HCT116 (cell line): ENCODE measurements around the gene TMEM266. TPM values are rescaled to one million over a fixed set of nuclear protein-coding genes. Genes with fewer than 3 reads are reported as not detected.

Source experiments
- ATAC-seq: fragments of 200-7000 bp; cut with Tn5 transposase; 2 replicates; pipeline ENCODE4 v1.9.1; 2020; ENCODE audit warnings: mild to moderate bottlenecking, moderate library complexity
- BruUV-seq: library from RNA; stranded (reverse); fragments of 400-500 nt; replicated peaks from 2 replicates; lab custom pipeline; 2021; lab: Mats Ljungman, UMichigan
- CTCF ChIA-PET: fragments of 300-600 bp; sonication (Branson Sonifier 250); formaldehyde crosslinking; loops from one replicate; lab custom pipeline; 2021; ENCODE audit warnings: antibody characterized with exemption; lab: Charles Lee
- POLR2A ChIA-PET: fragments of 300-600, 350-600 bp; sonication (Branson Sonifier 250); formaldehyde crosslinking; loops from one replicate; lab custom pipeline; 2021; ENCODE audit warnings: antibody characterized with exemption; lab: Charles Lee
- RAD21 ChIA-PET, 2 experiments: fragments of 300-600 bp; sonication (Branson Sonifier 250); formaldehyde crosslinking; loops; one replicate each; lab custom pipeline; 2023; ENCODE audit warnings: low total read pairs in 2 of 2; ENCODE audit not compliant: uncharacterized antibody in 2 of 2, unreplicated experiment in 2 of 2, low non-redundant PET in 1 of 2; lab: Charles Lee
- DNase-seq: peaks from one replicate; pipeline ENCODE4 v3.0.0-alpha.2; 2010; ENCODE audit warnings: low read depth, low spot score
- H2AFZ ChIP-seq: fragments of 200-600 bp; shearing (Covaris generic), sonication (generic); 2 replicates; pipeline ENCODE4 v1.6.1; 2017; ENCODE audit warnings: low read depth, mixed run types, mixed read lengths, antibody characterized with exemption, low read length; ENCODE audit not compliant: poor library complexity, severe bottlenecking
- H3K27ac ChIP-seq: 2 replicates; pipeline ENCODE4 v1.5.1; 2012; ENCODE audit warnings: low read depth, low read length
- H3K27me3 ChIP-seq: fragments of 200-600 bp; sonication (generic); 2 replicates; pipeline ENCODE4 v1.6.1; 2016; ENCODE audit warnings: mixed run types, low read length, mixed read lengths; ENCODE audit not compliant: insufficient read depth
- H3K36me3 ChIP-seq, 2 experiments: fragments of 200-500 bp in 1 of 2; fragments of 200-600 bp in 1 of 2; sonication (Bioruptor generic) in 1 of 2; sonication (generic) in 1 of 2; 2 replicates each; pipeline versions ENCODE4 v1.5.1 to v1.6.1; 2014 to 2016; ENCODE audit warnings: low read length in 2 of 2, inconsistent platforms in 1 of 2, mixed read lengths in 1 of 2, mixed run types in 1 of 2; ENCODE audit not compliant: insufficient read depth in 2 of 2, control insufficient read depth in 1 of 2
- H3K4me1 ChIP-seq, 2 experiments: fragments of 200-600 bp in 1 of 2; sonication (generic) in 1 of 2; 2 replicates each; pipeline versions ENCODE4 v1.5.1 to v1.6.1; 2012 to 2017; ENCODE audit warnings: low read length in 2 of 2, inconsistent platforms in 1 of 2, mild to moderate bottlenecking in 1 of 2, mixed read lengths in 1 of 2, mixed run types in 1 of 2, moderate library complexity in 1 of 2; ENCODE audit not compliant: insufficient read depth in 2 of 2, control insufficient read depth in 1 of 2
- H3K4me2 ChIP-seq: fragments of 200-600 bp; sonication (generic); 2 replicates; pipeline ENCODE4 v1.6.1; 2017; ENCODE audit warnings: mixed run types, low read length, mixed read lengths
- H3K4me3 ChIP-seq, 2 experiments: fragments of 200-600 bp in 1 of 2; sonication (generic) in 1 of 2; replicated peaks in 1 of 2; 2 replicates each; pipeline ENCODE4 v1.5.1; 2011 to 2016; ENCODE audit warnings: low read length in 2 of 2, control low read depth in 1 of 2, low read depth in 1 of 2, mild to moderate bottlenecking in 1 of 2, mixed read lengths in 1 of 2, mixed run types in 1 of 2
- H3K79me2 ChIP-seq: fragments of 200-600 bp; sonication (generic); 2 replicates; pipeline ENCODE4 v1.6.1; 2017; ENCODE audit warnings: mild to moderate bottlenecking, mixed run types, low read length, moderate library complexity, mixed read lengths; ENCODE audit not compliant: insufficient read depth
- H3K9ac ChIP-seq: fragments of 200-600 bp; sonication (generic); 2 replicates; pipeline ENCODE4 v1.6.1; 2016; ENCODE audit warnings: low read length, mixed read lengths
- H3K9me2 ChIP-seq: fragments of 200-600 bp; sonication (generic), shearing (Covaris generic); 2 replicates; pipeline ENCODE4 v1.6.1; 2017; ENCODE audit warnings: mixed run types, mild to moderate bottlenecking, moderate library complexity; ENCODE audit not compliant: insufficient read depth
- H3K9me3 ChIP-seq, 2 experiments: fragments of 200-500 bp in 1 of 2; fragments of 200-600 bp in 1 of 2; sonication (Bioruptor generic) in 1 of 2; sonication (generic) in 1 of 2; 2 replicates each; pipeline ENCODE4 v1.6.1; 2014 to 2017; ENCODE audit warnings: low read length in 2 of 2, mixed read lengths in 2 of 2, inconsistent platforms in 1 of 2, low read depth in 1 of 2, mild to moderate bottlenecking in 1 of 2, mixed run types in 1 of 2, moderate library complexity in 1 of 2; ENCODE audit not compliant: control insufficient read depth in 1 of 2, insufficient read depth in 1 of 2
- H4K20me1 ChIP-seq: fragments of 200-600 bp; sonication (generic), shearing (Covaris generic); 2 replicates; pipeline ENCODE4 v1.6.1; 2017; ENCODE audit warnings: mixed run types, mild to moderate bottlenecking, moderate library complexity; ENCODE audit not compliant: insufficient read depth
- CBX3 ChIP-seq: IDR thresholded peaks from 2 replicates; pipeline ENCODE4 v1.6.1; 2012; ENCODE audit warnings: low read depth
- EGR1 ChIP-seq: IDR thresholded peaks from 2 replicates; pipeline ENCODE4 v1.6.1; 2012; ENCODE audit warnings: low read depth
- EZH2 ChIP-seq: fragments of 200-600 bp; sonication (generic); IDR thresholded peaks from 2 replicates; pipeline ENCODE4 v1.6.1; 2017; ENCODE audit warnings: antibody characterized with exemption, mixed run types
- EZH2phosphoT487 ChIP-seq: fragments of 200-600 bp; IDR thresholded peaks from 2 replicates; pipeline ENCODE4 v1.6.1; 2018; ENCODE audit warnings: antibody characterized with exemption, borderline replicate concordance
- POLR2AphosphoS5 ChIP-seq: IDR thresholded peaks from 2 replicates; pipeline ENCODE4 v1.6.1; 2011; ENCODE audit warnings: mild to moderate bottlenecking, low read depth, low read length, moderate library complexity
- REST ChIP-seq: IDR thresholded peaks from 2 replicates; pipeline ENCODE4 v1.6.1; 2012; ENCODE audit warnings: low read depth
- SIN3A ChIP-seq: IDR thresholded peaks from 2 replicates; pipeline ENCODE4 v1.6.1; 2012; ENCODE audit warnings: low read depth
- SRF ChIP-seq: IDR thresholded peaks from 2 replicates; pipeline ENCODE4 v1.6.1; 2012; ENCODE audit warnings: low read depth
- TCF7L2 ChIP-seq: IDR thresholded peaks from 2 replicates; pipeline ENCODE4 v1.7.0; 2011; ENCODE audit warnings: borderline replicate concordance, inconsistent platforms; ENCODE audit not compliant: insufficient read depth, insufficient read length; ENCODE audit errors: extremely low read depth
- YY1 ChIP-seq: IDR thresholded peaks from 2 replicates; pipeline ENCODE4 v1.6.1; 2011; ENCODE audit warnings: low read length, low read depth, moderate library complexity, mild to moderate bottlenecking; ENCODE audit not compliant: insufficient replicate concordance; ENCODE audit errors: extremely low read depth
- ZFX ChIP-seq: fragments of 450-650 bp; IDR thresholded peaks from 2 replicates; pipeline ENCODE4 v1.6.1; 2017
- ZNF274 ChIP-seq: fragments of 200-500 bp; sonication (Bioruptor generic); IDR thresholded peaks from 2 replicates; pipeline ENCODE4 v1.6.1; 2014; ENCODE audit warnings: mild to moderate bottlenecking, low read depth, low read length, inconsistent platforms
- intact Hi-C: fragments of 100-400 bp; cut with micrococcal nuclease; formaldehyde crosslinking; loops from 2 replicates; pipeline ENCODE4 v1.10.0; 2022
- total RNA-seq: library from RNA; stranded (reverse); gene quantifications from one replicate; pipeline ENCODE4 v1.2.1, GENCODE V29; 2021; ENCODE audit not compliant: unreplicated experiment
- TF ChIP-seq, protein P1 (sequence below): IDR thresholded peaks from 2 replicates; pipeline ENCODE4 v1.6.1; 2012
- TF ChIP-seq, protein P2 (sequence below), 3 experiments: fragments of 200-600 bp in 1 of 3; sonication (generic) in 1 of 3; IDR thresholded peaks in 2 of 3; conservative IDR thresholded peaks in 1 of 3; 2 replicates each; pipeline ENCODE4 v1.5.1; 2012 to 2017; ENCODE audit warnings: low read depth in 2 of 3, low read length in 2 of 3, antibody characterized with exemption in 1 of 3, borderline replicate concordance in 1 of 3, control low read depth in 1 of 3, mild to moderate bottlenecking in 1 of 3, mixed read lengths in 1 of 3, mixed run types in 1 of 3, moderate library complexity in 1 of 3; ENCODE audit not compliant: insufficient read depth in 1 of 3
- TF ChIP-seq, protein P3 (sequence below): IDR thresholded peaks from 2 replicates; pipeline ENCODE4 v1.6.1; 2011; ENCODE audit warnings: mild to moderate bottlenecking, low read length, moderate library complexity; ENCODE audit not compliant: insufficient replicate concordance; ENCODE audit errors: extremely low read depth
- TF ChIP-seq, protein P4 (sequence below): IDR thresholded peaks from 2 replicates; pipeline ENCODE4 v1.6.1; 2012

The TMEM266 gene
- total RNA-seq, 1 experiment from 2014 or later = 0.91 TPM

DNA sequence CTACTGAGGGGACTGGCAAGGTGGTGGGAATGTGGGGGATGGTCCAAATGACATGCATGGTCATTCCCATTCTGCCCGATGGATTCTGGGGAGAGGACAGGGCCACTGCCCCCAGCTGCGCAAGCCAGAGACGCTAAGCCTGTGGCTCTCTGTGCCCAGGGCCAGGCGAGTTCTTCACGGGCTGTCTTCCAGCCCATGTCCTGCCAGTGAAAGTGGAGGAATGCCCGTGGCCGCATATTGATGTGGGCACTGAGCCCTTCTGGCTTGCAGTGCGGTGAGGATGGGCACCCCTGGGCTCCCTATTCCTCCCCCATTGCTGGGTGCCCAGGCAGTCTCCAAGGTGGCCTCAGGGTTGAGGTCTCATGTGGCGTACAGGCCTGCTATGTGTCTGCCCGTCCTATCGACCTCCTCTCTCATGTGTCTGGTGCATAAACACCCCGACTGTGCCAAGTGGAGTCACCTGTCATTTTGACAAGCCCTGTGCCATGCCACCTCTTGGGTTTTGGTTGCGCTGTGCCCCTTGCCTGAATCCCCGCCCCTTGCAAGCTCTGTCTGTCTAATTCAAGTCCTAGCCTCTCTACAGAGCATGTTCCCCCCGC, 116.8 kb downstream of the TMEM266 start:
- no peaks in the 10 kb centered on the region for H3K9me2 ChIP-seq
- no peaks in the 10 kb centered on the region for H3K36me3 ChIP-seq
- TF ChIP-seq CBX3 (no peak), SIN3A (no peak), POLR2AphosphoS5 (no peak), REST (no peak), SRF (no peak), EGR1 (no peak), EZH2 (no peak), TCF7L2 (no peak), EZH2phosphoT487 (no peak), YY1 (no peak), ZFX (no peak), ZNF274 (no peak)
- TF ChIP-seq, protein P1, sequence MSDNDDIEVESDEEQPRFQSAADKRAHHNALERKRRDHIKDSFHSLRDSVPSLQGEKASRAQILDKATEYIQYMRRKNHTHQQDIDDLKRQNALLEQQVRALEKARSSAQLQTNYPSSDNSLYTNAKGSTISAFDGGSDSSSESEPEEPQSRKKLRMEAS = no peak
- TF ChIP-seq, protein P2, sequence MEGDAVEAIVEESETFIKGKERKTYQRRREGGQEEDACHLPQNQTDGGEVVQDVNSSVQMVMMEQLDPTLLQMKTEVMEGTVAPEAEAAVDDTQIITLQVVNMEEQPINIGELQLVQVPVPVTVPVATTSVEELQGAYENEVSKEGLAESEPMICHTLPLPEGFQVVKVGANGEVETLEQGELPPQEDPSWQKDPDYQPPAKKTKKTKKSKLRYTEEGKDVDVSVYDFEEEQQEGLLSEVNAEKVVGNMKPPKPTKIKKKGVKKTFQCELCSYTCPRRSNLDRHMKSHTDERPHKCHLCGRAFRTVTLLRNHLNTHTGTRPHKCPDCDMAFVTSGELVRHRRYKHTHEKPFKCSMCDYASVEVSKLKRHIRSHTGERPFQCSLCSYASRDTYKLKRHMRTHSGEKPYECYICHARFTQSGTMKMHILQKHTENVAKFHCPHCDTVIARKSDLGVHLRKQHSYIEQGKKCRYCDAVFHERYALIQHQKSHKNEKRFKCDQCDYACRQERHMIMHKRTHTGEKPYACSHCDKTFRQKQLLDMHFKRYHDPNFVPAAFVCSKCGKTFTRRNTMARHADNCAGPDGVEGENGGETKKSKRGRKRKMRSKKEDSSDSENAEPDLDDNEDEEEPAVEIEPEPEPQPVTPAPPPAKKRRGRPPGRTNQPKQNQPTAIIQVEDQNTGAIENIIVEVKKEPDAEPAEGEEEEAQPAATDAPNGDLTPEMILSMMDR (IDR thresholded peaks at IDR 0.05 in 2 of 3, conservative IDR thresholded peaks at IDR 0.05 in 1 of 3; ENCODE audit: borderline replicate concordance in 1 of 3, insufficient read depth in 1 of 3, low read depth in 2 of 3, low read length in 2 of 3) = no peak
- TF ChIP-seq, protein P3, sequence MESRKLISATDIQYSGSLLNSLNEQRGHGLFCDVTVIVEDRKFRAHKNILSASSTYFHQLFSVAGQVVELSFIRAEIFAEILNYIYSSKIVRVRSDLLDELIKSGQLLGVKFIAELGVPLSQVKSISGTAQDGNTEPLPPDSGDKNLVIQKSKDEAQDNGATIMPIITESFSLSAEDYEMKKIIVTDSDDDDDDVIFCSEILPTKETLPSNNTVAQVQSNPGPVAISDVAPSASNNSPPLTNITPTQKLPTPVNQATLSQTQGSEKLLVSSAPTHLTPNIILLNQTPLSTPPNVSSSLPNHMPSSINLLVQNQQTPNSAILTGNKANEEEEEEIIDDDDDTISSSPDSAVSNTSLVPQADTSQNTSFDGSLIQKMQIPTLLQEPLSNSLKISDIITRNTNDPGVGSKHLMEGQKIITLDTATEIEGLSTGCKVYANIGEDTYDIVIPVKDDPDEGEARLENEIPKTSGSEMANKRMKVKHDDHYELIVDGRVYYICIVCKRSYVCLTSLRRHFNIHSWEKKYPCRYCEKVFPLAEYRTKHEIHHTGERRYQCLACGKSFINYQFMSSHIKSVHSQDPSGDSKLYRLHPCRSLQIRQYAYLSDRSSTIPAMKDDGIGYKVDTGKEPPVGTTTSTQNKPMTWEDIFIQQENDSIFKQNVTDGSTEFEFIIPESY = no peak
- TF ChIP-seq, protein P4, sequence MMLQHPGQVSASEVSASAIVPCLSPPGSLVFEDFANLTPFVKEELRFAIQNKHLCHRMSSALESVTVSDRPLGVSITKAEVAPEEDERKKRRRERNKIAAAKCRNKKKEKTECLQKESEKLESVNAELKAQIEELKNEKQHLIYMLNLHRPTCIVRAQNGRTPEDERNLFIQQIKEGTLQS = no peak
- H3K27me3 ChIP-seq = no peaks in the 10 kb centered on the region
- H4K20me1 ChIP-seq = no peaks in the 10 kb centered on the region
- CTCF ChIA-PET = no interaction called here
- no peak overlapping the region for H3K27ac ChIP-seq
- H3K4me2 ChIP-seq = no peak overlapping the region
- DNase-seq (no peak), ATAC-seq (no peak)
- H3K4me1 ChIP-seq = peaks cover 0 to 10% of the 10 kb centered on the region in 2 experiments; a peak in 2 of 4 replicates
- intact Hi-C loops = no loop called here
- H3K9ac ChIP-seq = no peak overlapping the region
- no TSS peak for BruUV-seq
- RAD21 ChIA-PET = no interaction called here
- H3K79me2 ChIP-seq = no peaks in the 10 kb centered on the region
- POLR2A ChIA-PET = no interaction called here
- H2AFZ ChIP-seq = no peak overlapping the region
- no peak overlapping the region for H3K4me3 ChIP-seq
- no peaks in the 10 kb centered on the region for H3K9me3 ChIP-seq
